Measurements from ENCODE around the gene CHID1.

- TF ChIP-seq CTCF (IDR thresholded peaks at IDR 0.05) (no peak), POLR2A (IDR thresholded peaks at IDR 0.05) (no peak)
Observed at GRCh38 chr11:850775-851763, 59.5 kb downstream of the CHID1 start.

Data from tibial nerve (tissue), 3 donors.